NCI-H2196 treated with DMSO at 0.1 percent for 48 hours (cell line): ENCODE measurements around the gene EXOG.

ENCODE experiments used
- DNase-seq: peaks from one replicate; lab custom pipeline; 2025; ENCODE audit not compliant: unreplicated experiment; lab: John Stamatoyannopoulos, UW

The EXOG gene

GRCh38 chr3:38544926-38545325, 48.8 kb downstream of the EXOG start:
- DNase-seq: no peak

- no peak for DNase-seq
These were observed 49.4 kb downstream of the EXOG start for GRCh38 chr3:38545550-38545949.

GRCh38 chr3:38545983-38546382, 49.8 kb downstream of the EXOG start:
- no peak for DNase-seq

- no peak for DNase-seq
These were observed 52.2 kb downstream of the EXOG start for GRCh38 chr3:38548154-38548931.

GRCh38 chr3:38549082-38549481, 52.9 kb downstream of the EXOG start:
- DNase-seq: no peak

GRCh38 chr3:38549486-38549885, 53.3 kb downstream of the EXOG start:
- DNase-seq: no peak

- DNase-seq: no peak
These were observed 54.1 kb downstream of the EXOG start for GRCh38 chr3:38549957-38550840.

- no peak for DNase-seq
These were observed 55.1 kb downstream of the EXOG start for GRCh38 chr3:38551026-38551832.

- DNase-seq: no peak
These were observed 56.2 kb downstream of the EXOG start for GRCh38 chr3:38552364-38552763.

- DNase-seq: no peak
These were observed 56.9 kb downstream of the EXOG start for GRCh38 chr3:38553071-38553470.

GRCh38 chr3:38554127-38554827, 58.1 kb downstream of the EXOG start:
- DNase-seq: no peak

- no peak for DNase-seq
These were observed 59.2 kb downstream of the EXOG start for GRCh38 chr3:38555149-38555840.

- DNase-seq: no peak
These were observed 59.8 kb downstream of the EXOG start for GRCh38 chr3:38555926-38556325.

- DNase-seq: no peak
These were observed 60.7 kb downstream of the EXOG start for GRCh38 chr3:38556640-38557358.

- no peak for DNase-seq
These were observed 62.7 kb downstream of the EXOG start for GRCh38 chr3:38558864-38559263.

- DNase-seq: no peak
These were observed 64.1 kb downstream of the EXOG start for GRCh38 chr3:38560284-38560683.

- DNase-seq: no peak
These were observed 65.0 kb downstream of the EXOG start for GRCh38 chr3:38560996-38561717.

GRCh38 chr3:38561746-38562466, 65.8 kb downstream of the EXOG start:
- no peak for DNase-seq
